Stimulated activated effector memory CD8-positive, alpha-beta T cell treated with anti-CD3 and anti-CD28 coated beads, Interleukin-12 subunit alpha, Interleukin-12 subunit beta, amount 100 ng/mL, for 72 hours (primary cell): ENCODE data around the gene PHKG2.

ENCODE experiments used
- ATAC-seq: fragments of 150-1000 bp; cut with Tn5 transposase; 2 replicates; pipeline ENCODE4 v1.10.0; 2021
- DNase-seq, 2 donors: peaks; one replicate each; pipeline ENCODE4 v3.0.0; 2021 to 2022; ENCODE audit warnings: low spot score in 2 of 2
- H3K27ac Mint-ChIP-seq: one replicate; pipeline ENCODE4 v1.8.0; 2022; ENCODE audit warnings: mild to moderate bottlenecking, mixed read lengths
- H3K36me3 Mint-ChIP-seq: one replicate; pipeline ENCODE4 v1.8.0; 2022; ENCODE audit warnings: mild to moderate bottlenecking, mixed read lengths
- H3K4me1 Mint-ChIP-seq: one replicate; pipeline ENCODE4 v1.8.0; 2022; ENCODE audit warnings: mixed read lengths
- H3K4me3 Mint-ChIP-seq: one replicate; pipeline ENCODE4 v1.8.0; 2022; ENCODE audit warnings: mild to moderate bottlenecking, mixed read lengths
- H3K9me3 Mint-ChIP-seq: one replicate; pipeline ENCODE4 v1.8.0; 2022; ENCODE audit warnings: mixed read lengths

The PHKG2 gene

GRCh38 chr16:30721606-30722005 is 26.6 kb upstream of the PHKG2 start:
- Mint-ChIP-seq H3K4me3 (no peak overlapping the region), H3K4me1 (peaks cover 32% of the 10 kb centered on the region), H3K36me3 (peaks cover 100% of the 10 kb centered on the region), H3K9me3 (no peaks in the 10 kb centered on the region), H3K27ac (peak overlapping the region; percentile 84)
- ATAC-seq (no peak), DNase-seq (no peak)

- Mint-ChIP-seq H3K4me3 (no peak overlapping the region), H3K27ac (peak overlapping the region; percentile 84), H3K4me1 (peaks cover 26% of the 10 kb centered on the region), H3K9me3 (no peaks in the 10 kb centered on the region), H3K36me3 (peaks cover 100% of the 10 kb centered on the region)
- ATAC-seq (no peak), DNase-seq (no peak)
Observed at GRCh38 chr16:30722443-30722842, 25.8 kb upstream of the PHKG2 start.

- Mint-ChIP-seq H3K4me3 (no peak overlapping the region), H3K4me1 (peaks cover 26% of the 10 kb centered on the region), H3K9me3 (no peaks in the 10 kb centered on the region), H3K36me3 (peaks cover 100% of the 10 kb centered on the region), H3K27ac (peak overlapping the region; percentile 75)
- ATAC-seq (no peak), DNase-seq (no peak)
Observed at GRCh38 chr16:30722916-30723315, 25.3 kb upstream of the PHKG2 start.

GRCh38 chr16:30723725-30724355 is 24.4 kb upstream of the PHKG2 start:
- Mint-ChIP-seq H3K4me3 (no peak overlapping the region), H3K4me1 (peaks cover 26% of the 10 kb centered on the region), H3K9me3 (no peaks in the 10 kb centered on the region), H3K27ac (peak overlapping the region; percentile 75), H3K36me3 (peaks cover 100% of the 10 kb centered on the region)
- DNase-seq (no peak), ATAC-seq (peak; percentile 16)

- DNase-seq = no peak
- H3K27ac Mint-ChIP-seq = peak overlapping the region; percentile 75
- no peak for ATAC-seq
- no peak overlapping the region for H3K4me3 Mint-ChIP-seq
- H3K36me3 Mint-ChIP-seq = peaks cover 100% of the 10 kb centered on the region
- no peaks in the 10 kb centered on the region for H3K9me3 Mint-ChIP-seq
- peaks cover 32% of the 10 kb centered on the region for H3K4me1 Mint-ChIP-seq
Observed at GRCh38 chr16:30724641-30725417, 23.4 kb upstream of the PHKG2 start.

- peak overlapping the region; percentile 74 for H3K27ac Mint-ChIP-seq
- H3K9me3 Mint-ChIP-seq = no peaks in the 10 kb centered on the region
- H3K4me3 Mint-ChIP-seq = no peak overlapping the region
- ATAC-seq (no peak), DNase-seq (no peak)
- peaks cover 32% of the 10 kb centered on the region for H3K4me1 Mint-ChIP-seq
- peaks cover 100% of the 10 kb centered on the region for H3K36me3 Mint-ChIP-seq
Observed at GRCh38 chr16:30725418-30725792, 22.8 kb upstream of the PHKG2 start.

- Mint-ChIP-seq H3K27ac (no peak overlapping the region), H3K4me3 (no peak overlapping the region), H3K36me3 (peaks cover 100% of the 10 kb centered on the region), H3K4me1 (peaks cover 25% of the 10 kb centered on the region), H3K9me3 (no peaks in the 10 kb centered on the region)
- ATAC-seq = no peak
- no peak for DNase-seq
Observed at GRCh38 chr16:30728321-30728720, 19.9 kb upstream of the PHKG2 start.

- Mint-ChIP-seq H3K4me1 (peaks cover 18% of the 10 kb centered on the region), H3K27ac (no peak overlapping the region), H3K36me3 (peaks cover 100% of the 10 kb centered on the region), H3K9me3 (no peaks in the 10 kb centered on the region), H3K4me3 (no peak overlapping the region)
- DNase-seq (no peak), ATAC-seq (no peak)
Observed at GRCh38 chr16:30728899-30729672, 19.1 kb upstream of the PHKG2 start.

GRCh38 chr16:30731411-30731810 is 16.8 kb upstream of the PHKG2 start:
- Mint-ChIP-seq H3K27ac (peak overlapping the region; percentile 52), H3K4me1 (peaks cover 12% of the 10 kb centered on the region), H3K4me3 (no peak overlapping the region), H3K36me3 (peaks cover 100% of the 10 kb centered on the region), H3K9me3 (no peaks in the 10 kb centered on the region)
- DNase-seq (no peak), ATAC-seq (peak; percentile 68)

GRCh38 chr16:30736995-30737793 is 11.0 kb upstream of the PHKG2 start:
- no peaks in the 10 kb centered on the region for H3K9me3 Mint-ChIP-seq
- DNase-seq (no peak), ATAC-seq (no peak)
- H3K4me1 Mint-ChIP-seq = peaks cover 35% of the 10 kb centered on the region
- no peak overlapping the region for H3K4me3 Mint-ChIP-seq
- H3K27ac Mint-ChIP-seq = peak overlapping the region; percentile 81
- peaks cover 97% of the 10 kb centered on the region for H3K36me3 Mint-ChIP-seq

- H3K36me3 Mint-ChIP-seq = peaks cover 97% of the 10 kb centered on the region
- DNase-seq = no peak
- no peak for ATAC-seq
- no peak overlapping the region for H3K4me3 Mint-ChIP-seq
- H3K27ac Mint-ChIP-seq = peak overlapping the region; percentile 81
- H3K9me3 Mint-ChIP-seq = no peaks in the 10 kb centered on the region
- H3K4me1 Mint-ChIP-seq = peaks cover 36% of the 10 kb centered on the region
Observed at GRCh38 chr16:30737794-30738648, 10.2 kb upstream of the PHKG2 start.

GRCh38 chr16:30738984-30739951 is 9.0 kb upstream of the PHKG2 start:
- H3K9me3 Mint-ChIP-seq = no peaks in the 10 kb centered on the region
- peaks cover 94% of the 10 kb centered on the region for H3K36me3 Mint-ChIP-seq
- DNase-seq = no peak
- ATAC-seq = no peak
- peaks cover 36% of the 10 kb centered on the region for H3K4me1 Mint-ChIP-seq
- H3K4me3 Mint-ChIP-seq = no peak overlapping the region
- H3K27ac Mint-ChIP-seq = no peak overlapping the region
